ENCODE results near the gene XRCC3.

XRCC3 gene

DNA sequence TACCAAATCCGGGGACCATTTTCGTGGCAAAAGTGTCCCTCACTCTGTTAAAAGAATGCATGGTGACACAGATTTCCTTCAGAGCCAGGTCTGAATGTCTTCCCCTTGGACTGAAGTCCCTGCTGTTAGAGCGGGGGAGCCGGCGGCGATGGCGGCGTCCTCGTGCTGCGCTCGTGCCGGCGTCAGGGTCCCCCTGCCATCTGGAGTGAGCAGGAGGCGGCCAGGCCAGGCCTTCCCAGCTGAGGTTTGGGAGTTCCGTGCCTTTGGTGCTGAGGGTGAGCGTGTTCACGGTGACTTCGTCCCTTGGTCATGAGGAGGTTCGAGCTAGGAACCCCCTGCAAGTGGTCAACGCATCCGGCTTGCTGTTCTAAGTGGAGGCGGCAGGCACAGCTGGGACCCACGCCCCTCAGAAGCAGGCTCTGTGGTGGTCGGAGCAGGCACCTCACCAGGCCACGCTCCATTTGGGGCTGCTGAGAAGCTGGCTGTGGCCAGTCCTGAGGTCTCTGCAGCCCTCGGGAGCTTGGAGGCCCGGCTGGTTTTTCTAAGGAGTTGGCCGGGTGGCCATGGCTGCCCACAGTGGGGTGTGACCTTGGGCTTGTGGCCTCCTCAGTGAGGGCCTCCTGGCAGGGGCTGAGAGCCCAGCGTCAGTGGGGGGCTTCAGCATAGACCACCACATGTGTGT lies 9.9 kb upstream of the XRCC3 start:
- no peak for DNase-seq

GRCh38 chr14:103724116-103724515 lies 8.9 kb upstream of the XRCC3 start:
- no peak for DNase-seq

DNA sequence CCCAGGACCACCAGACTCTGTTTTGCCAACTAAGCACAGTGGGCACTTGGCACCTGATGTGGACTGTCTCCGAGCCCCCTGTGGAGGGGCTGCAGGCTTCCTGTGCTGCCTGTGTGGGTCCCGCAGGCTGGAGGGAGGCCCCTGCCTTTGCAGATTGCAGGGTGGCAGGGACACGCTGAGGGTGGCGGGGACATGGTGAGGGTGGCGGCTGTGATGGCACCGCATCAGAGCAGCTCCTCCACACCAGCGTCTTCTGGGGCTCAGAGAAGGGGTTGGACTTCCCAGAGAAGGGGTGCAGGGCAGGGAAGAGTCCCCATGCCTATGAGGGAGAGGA lies 8.5 kb upstream of the XRCC3 start:
- no peak for DNase-seq

GRCh38 chr14:103721334-103722120 lies 6.3 kb upstream of the XRCC3 start:
- no peak for DNase-seq

DNA sequence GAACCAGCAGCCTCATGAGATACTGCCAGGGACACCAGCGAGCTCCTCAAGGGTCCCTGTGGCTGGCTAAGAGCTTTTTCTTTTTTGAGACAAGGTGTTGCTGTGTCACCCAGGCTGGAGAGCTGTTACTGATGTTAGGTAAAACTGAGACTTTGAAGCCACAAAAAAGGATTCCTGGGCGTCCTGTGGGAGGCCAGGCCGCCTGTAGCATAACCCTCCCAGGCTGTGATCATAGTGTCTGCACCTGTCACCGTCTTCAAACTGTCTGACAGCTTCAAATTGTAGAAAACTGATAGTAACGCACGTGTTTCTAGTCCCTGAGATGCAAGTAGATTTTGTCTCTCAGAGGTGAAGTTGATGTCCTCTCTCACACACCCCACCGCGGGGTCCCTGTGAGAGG lies 4.5 kb upstream of the XRCC3 start:
- no peak for DNase-seq

DNA sequence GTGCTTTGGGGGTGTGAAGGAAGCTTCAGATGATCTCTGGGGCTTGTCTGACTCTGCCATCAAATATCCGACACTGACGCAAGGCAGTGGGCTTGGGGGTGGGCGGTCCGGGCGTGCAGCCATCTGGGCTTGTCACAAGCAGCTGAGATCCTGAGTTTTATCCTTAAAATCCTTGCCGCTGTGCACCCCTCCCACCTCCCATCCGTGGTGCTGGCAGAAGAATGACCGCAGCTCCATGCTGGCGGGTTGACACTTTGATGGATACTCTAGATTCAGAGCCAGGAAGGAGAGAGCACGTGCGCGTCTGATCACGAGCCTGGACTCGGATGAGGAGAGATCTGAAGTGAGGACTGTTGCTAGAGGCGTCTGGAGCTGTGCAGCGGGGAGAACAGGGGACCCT lies 3.3 kb upstream of the XRCC3 start:
- no peak for DNase-seq

DNA sequence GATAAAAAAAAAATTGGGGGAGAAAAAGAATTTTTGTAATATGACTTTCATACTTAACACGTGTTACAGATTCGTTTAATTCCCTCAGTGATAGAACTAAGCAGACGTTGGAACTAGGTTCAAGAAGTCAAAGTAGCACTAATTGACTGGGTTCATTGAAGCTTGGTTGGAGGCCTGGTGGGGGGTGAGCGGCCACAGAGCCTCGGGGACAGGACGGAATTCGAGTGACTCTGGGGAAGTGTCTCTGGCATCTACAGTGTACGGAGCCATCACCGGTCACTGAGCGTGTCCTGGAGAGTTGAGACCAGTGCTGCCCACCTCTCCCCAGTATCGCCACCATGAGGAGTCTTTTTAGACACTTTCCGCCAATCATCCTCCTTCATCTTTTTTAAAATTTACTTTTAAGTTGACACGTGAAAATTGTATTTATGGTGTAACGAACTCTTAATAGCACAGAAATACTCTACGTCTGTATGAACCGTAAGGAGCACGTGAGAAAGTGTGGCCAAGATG lies 1.7 kb upstream of the XRCC3 start:
- DNase-seq, result no peak

- DNase-seq, result no peak
Measured at GRCh38 chr14:103716091-103716801, 995 bp upstream of the XRCC3 start.

GRCh38 chr14:103714063-103714724 lies 1.1 kb downstream of the XRCC3 start:
- DNase-seq, result no peak

DNA sequence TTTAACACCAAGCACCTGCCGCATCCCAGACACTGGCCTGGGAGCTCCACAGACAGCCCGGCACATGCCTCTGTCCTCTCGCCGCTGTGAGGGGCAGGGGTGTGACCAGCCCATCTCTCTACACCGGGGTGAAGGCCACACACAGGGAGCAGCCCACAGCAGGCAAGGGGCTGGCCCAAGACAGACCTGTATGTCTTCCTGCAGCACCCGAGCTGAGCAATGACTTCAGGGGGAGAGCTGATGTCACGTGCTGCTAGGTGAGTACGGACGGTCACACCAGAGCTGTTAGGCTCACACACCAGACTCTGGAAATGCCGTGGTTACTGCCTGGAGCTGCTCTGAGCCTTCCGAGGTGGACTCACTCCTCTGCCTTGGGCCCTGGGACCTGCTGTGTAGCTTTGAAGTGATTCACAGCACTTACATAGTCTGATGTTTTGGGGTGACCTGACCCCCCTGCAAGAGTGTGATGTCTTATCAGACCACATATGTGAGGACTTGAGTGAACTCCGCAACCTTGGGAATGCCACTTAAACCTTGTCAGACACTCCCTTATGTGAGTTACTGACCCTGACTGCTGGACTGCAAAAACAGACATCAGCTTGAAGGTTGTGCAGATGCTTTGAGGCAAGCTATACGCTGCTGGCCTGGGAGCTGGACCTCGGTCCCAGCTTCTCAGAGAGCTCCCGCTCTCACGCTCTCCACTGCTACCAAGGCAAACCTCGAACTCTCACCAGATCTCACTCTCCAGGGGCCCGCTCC lies 1.8 kb downstream of the XRCC3 start:
- DNase-seq, result no peak

DNA sequence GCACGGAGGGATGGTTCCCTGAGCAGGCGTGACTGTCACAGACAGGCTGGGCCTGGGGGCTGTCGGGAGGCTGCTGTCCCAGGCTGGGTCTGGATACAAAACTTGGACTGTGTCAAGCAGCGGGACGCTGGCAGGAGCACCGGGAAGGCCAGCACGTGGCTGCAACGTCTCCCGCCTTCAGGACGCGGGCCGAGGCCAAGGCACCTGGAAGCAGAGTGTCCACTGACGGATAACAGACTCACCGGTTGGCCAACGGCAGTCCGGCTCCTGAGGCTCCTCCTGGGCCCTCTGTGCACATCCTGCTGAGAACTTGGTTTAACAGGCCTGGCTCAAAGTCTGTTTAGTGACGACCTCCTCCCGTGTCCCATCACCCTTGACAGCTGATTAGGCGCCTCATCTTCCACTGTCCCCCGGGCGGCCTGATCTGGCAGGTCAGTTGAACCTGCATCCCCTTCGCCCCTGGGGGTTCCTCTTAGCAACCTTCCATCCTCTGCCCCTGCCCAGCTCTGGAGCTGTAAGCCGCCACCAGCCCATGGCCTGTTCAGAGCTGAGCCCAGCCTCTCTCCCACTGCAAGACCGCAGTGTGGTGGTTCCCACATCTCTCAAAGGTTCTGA lies 2.5 kb downstream of the XRCC3 start:
- DNase-seq, result no peak

GRCh38 chr14:103711516-103712431 lies 3.5 kb downstream of the XRCC3 start:
- DNase-seq, result no peak

- DNase-seq, result no peak
Measured at GRCh38 chr14:103710771-103711377, 4.4 kb downstream of the XRCC3 start.

GRCh38 chr14:103709814-103710213 lies 5.4 kb downstream of the XRCC3 start:
- DNase-seq, result no peak

GRCh38 chr14:103708750-103709187 lies 6.5 kb downstream of the XRCC3 start:
- no peak for DNase-seq

DNA sequence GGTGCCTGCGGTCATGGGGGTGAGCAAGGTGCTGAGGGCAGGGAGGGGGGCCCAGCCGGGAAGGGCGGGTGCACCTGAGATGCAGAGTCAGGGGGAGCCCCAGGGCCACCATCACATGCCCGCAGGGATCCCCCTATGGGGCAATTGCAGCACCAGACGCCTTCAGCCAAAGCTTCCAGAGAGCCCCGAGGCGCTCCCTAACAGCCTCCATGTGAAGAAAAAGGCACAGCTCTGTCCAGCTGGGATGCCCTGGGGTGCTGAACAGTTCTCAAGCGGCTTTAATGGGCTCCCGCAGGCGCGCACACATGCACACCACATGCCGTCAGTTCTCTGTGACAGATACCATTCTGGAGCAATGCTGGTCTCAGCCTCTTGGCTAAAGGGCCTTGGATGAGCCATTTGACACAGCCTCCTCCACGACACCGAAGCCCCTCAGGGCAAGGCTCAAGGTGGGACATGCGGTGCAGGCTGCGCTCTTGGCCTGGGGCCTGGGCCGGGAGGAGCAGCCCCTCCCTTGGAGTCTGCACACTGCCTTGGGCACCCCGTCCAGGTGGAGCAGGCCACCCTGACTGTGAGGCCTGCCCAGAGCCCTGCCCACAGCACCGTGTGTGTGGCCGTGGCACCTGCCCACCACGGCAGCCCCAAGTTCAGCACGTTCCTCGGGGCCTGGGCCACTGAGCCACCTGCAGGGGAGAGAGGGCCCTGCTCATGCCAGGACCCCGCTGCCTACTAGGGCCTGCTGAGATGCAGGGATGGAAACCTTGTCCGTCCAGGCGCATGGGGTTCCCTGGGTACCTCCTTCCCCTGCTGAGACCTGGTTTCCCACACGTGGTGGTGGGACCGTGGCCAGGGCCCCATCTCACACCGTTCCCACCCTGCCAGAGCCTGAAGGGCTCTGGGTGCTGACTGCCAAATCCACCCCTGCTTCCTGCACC lies 7.7 kb downstream of the XRCC3 start:
- DNase-seq, result no peak

DNA sequence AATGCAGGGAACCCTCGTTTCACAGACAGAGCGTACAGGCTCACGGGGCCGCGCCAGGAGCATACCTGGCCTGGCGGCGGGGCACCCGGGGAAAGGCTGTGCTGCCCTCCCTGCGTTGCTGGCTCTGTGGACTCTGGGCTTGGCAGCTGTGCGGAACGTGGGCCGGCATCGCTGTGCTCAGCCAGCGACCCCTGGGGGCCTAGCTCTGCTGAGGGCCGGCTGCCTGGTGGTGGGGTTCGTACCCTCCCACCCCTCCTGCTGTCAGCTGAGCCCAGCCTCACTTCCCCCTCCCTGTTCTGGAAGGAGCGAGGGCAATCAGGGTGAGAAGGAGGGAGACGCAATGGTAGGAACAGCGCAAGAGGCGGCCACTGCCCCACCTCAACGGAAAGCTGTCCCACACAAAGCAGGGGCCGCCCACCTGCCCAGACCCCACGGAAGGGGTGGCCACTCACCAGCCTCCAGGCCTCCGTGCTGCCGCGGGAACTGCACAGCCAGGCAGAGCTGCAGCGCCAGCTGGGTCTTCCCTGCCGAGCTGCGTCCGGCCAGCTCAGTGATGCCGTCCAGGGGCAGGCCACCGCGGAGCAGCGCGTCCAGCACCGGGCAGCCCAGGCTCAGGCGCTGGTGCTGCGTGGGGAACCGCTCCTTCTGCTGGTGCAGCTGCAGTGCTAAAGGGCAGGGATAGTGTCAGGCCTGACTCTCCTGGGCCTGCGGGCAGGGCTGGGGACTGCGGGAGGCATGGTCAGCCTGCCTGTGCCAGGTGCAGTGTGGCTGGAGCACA lies 8.5 kb downstream of the XRCC3 start:
- no peak for DNase-seq

DNA sequence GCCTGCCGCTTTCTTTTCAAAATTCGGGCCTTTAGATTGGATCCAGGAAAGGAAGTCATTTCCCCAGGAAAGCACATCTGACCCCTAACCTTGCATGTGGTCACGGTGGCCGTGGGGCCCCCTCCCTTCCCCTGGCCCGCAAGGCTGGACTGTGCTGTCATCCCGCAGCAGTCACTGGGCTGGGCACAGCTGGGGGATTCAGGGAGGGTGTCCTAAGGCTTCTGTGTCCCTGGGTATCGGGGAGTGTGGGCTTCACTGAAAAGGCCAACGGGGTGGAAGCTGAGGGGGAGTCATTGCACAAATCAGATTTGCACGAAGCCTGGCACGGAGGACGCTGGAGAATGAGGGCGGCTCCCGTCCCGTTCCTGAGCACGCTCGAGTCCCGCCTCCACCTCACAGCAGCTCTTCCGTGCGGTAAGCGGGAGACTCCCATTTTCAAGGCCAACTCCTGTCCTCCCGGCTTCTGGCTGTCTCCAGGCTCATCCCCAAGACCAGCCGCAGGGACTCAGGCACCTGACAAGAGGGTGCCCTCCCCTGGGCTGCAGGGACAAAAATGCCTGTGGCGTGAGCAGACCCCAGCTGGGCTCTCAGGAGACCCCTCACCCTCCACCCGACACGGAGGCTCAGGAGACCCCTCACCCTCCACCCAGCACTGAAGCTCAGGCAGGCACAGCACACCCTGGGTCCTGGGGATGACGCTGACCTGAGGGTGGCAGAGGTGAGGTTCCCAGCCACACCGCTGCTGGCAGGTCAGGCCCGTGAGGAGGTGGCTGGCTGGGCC lies 9.6 kb downstream of the XRCC3 start:
- DNase-seq, result no peak

All from activated effector memory CD4-positive, alpha-beta T cell treated with Interleukin-2 at 50 U/mL for 16 hours (primary cell).